Progenitor cell of endocrine pancreas (in vitro differentiated cells): ENCODE measurements around the gene PHOX2B. TPM values are rescaled to one million over a fixed set of nuclear protein-coding genes. Genes with fewer than 3 reads are reported as not detected.
A peak's percentile ranks its signal among the peaks of the same experiment; 100 is the strongest.
"Not testable (repeated sequence)": the region's sequence is repeated elsewhere in the genome, so short reads cannot be mapped to it uniquely, and the experiment has no call there.

Source experiments
- DNase-seq: peaks from one replicate; pipeline ENCODE4 v3.0.0; 2021; ENCODE audit warnings: low spot score; ENCODE audit not compliant: unreplicated experiment
- H3K27ac Mint-ChIP-seq: 2 replicates; pipeline ENCODE4 v1.8.0; 2021; ENCODE audit warnings: mild to moderate bottlenecking, moderate library complexity, mixed read lengths
- H3K27me3 Mint-ChIP-seq: 2 replicates; pipeline ENCODE4 v1.8.0; 2021; ENCODE audit warnings: mixed read lengths
- H3K36me3 Mint-ChIP-seq: 2 replicates; pipeline ENCODE4 v1.8.0; 2022; ENCODE audit warnings: mixed read lengths; ENCODE audit not compliant: insufficient read depth
- H3K4me1 Mint-ChIP-seq: 2 replicates; pipeline ENCODE4 v1.8.0; 2021; ENCODE audit warnings: low read depth, mixed read lengths
- H3K4me3 Mint-ChIP-seq: 2 replicates; pipeline ENCODE4 v1.8.0; 2021; ENCODE audit warnings: low read depth, mild to moderate bottlenecking, moderate library complexity, mixed read lengths
- H3K9me3 Mint-ChIP-seq: 2 replicates; pipeline ENCODE4 v1.8.0; 2021; ENCODE audit warnings: low read depth, mixed read lengths
- total RNA-seq: library from RNA; stranded (reverse); gene quantifications from 2 replicates; pipeline ENCODE4 v1.2.1, GENCODE V29; 2021
- TF ChIP-seq, protein P1 (sequence below): fragments of 200-600 bp; sonication (generic); IDR thresholded peaks from one replicate; pipeline ENCODE4 v1.5.0; 2021; ENCODE audit warnings: antibody characterized with exemption, mild to moderate bottlenecking; ENCODE audit not compliant: unreplicated experiment

The PHOX2B gene
- total RNA-seq, 1 donor from 2014 or later, result not detected

DNA sequence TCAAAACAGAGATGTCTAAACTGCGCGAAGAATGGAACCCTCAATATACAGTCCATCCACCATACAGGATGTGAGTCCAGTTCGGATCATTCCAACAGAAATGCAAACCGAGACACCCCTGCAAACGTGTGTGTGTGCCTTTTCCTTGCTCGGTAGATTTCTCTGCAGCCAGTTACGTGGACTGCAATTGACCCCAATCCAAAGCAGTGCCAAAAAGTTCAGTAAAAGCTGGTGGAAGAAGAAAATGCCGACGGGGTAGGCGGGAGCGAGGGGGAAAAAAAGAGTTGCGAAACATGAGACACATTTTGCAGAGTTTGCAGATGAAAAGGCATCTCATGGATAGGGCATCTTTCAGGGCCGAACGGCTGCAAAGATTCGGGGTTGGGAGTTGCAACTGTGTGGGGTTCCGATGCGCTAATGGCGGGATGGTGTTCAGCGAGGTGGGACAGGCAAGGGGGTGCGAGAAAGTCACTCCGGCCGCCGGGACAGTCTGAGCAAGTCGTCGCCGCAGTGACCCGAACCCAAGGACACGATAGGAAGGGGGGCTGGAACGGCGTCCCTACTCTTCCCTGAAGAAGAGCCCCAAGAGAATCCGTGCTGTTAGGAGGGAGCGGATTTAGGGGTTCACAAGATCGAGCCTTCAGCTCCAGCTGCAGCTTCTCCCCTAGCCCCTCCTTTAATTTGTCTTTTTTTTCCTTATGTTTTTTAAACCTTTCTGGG is 3.8 kb downstream of the PHOX2B start:
- TF ChIP-seq, protein P1, sequence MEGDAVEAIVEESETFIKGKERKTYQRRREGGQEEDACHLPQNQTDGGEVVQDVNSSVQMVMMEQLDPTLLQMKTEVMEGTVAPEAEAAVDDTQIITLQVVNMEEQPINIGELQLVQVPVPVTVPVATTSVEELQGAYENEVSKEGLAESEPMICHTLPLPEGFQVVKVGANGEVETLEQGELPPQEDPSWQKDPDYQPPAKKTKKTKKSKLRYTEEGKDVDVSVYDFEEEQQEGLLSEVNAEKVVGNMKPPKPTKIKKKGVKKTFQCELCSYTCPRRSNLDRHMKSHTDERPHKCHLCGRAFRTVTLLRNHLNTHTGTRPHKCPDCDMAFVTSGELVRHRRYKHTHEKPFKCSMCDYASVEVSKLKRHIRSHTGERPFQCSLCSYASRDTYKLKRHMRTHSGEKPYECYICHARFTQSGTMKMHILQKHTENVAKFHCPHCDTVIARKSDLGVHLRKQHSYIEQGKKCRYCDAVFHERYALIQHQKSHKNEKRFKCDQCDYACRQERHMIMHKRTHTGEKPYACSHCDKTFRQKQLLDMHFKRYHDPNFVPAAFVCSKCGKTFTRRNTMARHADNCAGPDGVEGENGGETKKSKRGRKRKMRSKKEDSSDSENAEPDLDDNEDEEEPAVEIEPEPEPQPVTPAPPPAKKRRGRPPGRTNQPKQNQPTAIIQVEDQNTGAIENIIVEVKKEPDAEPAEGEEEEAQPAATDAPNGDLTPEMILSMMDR, result no peak
- Mint-ChIP-seq H3K4me1 (peaks cover 3% of the 10 kb centered on the region), H3K4me3 (no peak overlapping the region), H3K27ac (peak overlapping the region; percentile 23), H3K36me3 (no peaks in the 10 kb centered on the region), H3K9me3 (no peaks in the 10 kb centered on the region), H3K27me3 (peaks cover 96% of the 10 kb centered on the region)
- no peak for DNase-seq

DNA sequence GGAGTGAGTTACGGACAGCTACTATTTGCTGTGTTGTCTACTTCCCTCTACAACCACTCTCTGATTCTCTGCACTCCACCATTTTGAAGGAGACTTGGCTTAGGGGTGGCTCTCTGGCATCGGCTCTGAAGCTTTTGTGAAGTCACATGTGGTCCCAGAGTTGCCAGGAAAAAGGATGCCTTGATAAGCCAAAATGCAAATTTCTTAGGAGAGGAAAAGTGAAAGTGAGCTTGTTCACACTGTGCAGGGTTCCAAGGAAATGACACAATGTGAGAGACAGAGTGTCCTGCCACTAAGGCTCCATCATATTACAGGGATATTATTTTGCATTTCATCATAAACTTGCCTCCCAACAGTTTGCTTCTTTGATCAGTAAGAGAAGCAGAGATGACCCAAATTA is 7.2 kb downstream of the PHOX2B start:
- H3K9me3 Mint-ChIP-seq, result no peaks in the 10 kb centered on the region
- DNase-seq, result no peak
- no peaks in the 10 kb centered on the region for H3K36me3 Mint-ChIP-seq
- no peak overlapping the region for H3K4me3 Mint-ChIP-seq
- H3K27ac Mint-ChIP-seq, result no peak overlapping the region
- TF ChIP-seq, protein P1, result no peak
- peaks cover 83% of the 10 kb centered on the region for H3K27me3 Mint-ChIP-seq
- peaks cover 1% of the 10 kb centered on the region for H3K4me1 Mint-ChIP-seq

DNA sequence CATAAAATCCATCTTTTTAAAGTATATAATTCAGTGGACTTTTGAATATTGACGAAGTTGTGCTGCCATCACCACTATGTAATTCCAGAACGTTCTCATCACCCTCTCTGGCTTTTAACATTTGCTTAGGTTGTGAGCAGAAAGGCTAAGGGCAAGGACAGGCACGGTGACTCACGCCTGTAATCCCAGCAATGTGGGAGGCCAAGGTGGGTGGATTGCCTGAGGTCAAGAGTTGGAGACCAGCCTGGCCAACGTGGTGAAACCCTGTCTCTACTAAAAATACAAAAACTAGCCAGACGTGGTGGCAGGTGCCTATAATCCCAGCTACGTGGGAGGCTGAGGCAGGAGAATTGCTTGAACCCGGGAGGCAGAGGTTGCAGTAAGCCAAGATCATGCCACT is 11.0 kb downstream of the PHOX2B start:
- not testable (repeated sequence) for H3K9me3 Mint-ChIP-seq, H3K36me3 Mint-ChIP-seq, H3K27ac Mint-ChIP-seq, H3K4me1 Mint-ChIP-seq, DNase-seq, H3K4me3 Mint-ChIP-seq
- peaks cover 78% of the 10 kb centered on the region for H3K27me3 Mint-ChIP-seq

DNA sequence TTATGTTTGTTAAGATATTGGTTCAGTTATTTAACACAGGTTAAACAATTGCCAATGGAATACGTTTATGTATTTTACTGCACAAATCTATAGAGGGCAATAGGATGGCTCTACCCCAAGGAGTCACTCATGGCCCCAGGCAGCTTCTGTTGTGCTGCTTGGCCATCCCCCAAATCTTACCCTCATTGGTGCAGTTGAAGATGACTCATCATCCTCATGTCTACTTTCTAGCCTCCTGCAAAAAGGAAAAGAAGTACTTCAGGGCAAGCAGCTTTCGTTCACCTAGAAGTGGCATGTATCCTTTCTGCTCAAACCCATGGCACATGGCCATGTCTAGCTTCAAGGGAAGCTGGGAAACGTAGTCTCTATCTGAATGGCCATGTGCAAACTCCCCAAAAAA is 14.2 kb downstream of the PHOX2B start:
- DNase-seq, result no peak
- H3K36me3 Mint-ChIP-seq, result no peaks in the 10 kb centered on the region
- H3K4me3 Mint-ChIP-seq, result no peak overlapping the region
- TF ChIP-seq, protein P1, result no peak
- peaks cover 74% of the 10 kb centered on the region for H3K27me3 Mint-ChIP-seq
- H3K27ac Mint-ChIP-seq, result no peak overlapping the region
- H3K9me3 Mint-ChIP-seq, result no peaks in the 10 kb centered on the region
- H3K4me1 Mint-ChIP-seq, result peaks cover 3% of the 10 kb centered on the region

DNA sequence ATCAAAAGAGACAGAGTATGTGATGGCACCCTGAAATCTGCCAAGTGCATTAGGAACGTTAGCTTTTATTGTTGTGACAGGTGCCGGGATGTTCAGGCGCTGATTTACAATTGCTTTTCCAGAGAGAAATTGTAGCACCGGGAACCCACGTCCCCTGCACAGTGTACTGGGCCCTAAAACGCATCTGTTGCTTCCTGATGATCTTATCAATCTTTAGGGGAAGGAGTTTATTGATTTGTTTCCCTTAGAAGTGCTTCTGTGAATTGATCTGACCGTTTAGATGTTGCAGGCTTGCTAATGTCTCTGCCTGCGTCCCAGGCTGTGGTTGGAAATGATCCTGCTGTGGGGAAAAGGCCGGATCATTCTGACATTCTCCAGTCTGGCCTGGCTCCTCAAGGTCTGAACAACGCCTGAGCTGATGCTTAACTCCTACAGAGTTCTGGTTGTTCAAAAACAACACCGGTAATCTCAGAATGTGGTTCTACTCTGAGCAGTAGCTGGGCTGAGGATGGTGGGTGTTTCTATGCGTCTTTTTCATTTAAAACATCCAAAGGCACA is 16.9 kb downstream of the PHOX2B start:
- Mint-ChIP-seq H3K4me1 (peaks cover 3% of the 10 kb centered on the region), H3K9me3 (no peaks in the 10 kb centered on the region), H3K27me3 (peaks cover 82% of the 10 kb centered on the region), H3K27ac (no peak overlapping the region), H3K36me3 (no peaks in the 10 kb centered on the region), H3K4me3 (no peak overlapping the region)
- TF ChIP-seq, protein P1, result no peak
- no peak for DNase-seq

DNA sequence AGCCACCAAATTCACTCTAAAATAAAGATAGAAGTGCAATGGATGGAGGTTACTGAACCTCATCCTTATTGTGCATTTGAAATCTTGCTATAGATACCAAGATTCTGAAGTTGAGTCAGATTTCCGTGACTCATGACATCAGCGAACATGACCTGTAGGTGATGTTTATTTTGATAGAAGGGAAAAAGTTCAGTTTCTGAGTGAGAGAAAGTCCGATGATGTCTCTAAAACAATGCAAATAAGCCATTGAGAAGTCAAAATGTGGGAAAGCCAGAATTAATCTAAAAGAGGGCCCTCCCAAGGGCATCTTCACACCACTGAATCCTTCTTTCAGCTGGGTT is 20.0 kb downstream of the PHOX2B start:
- Mint-ChIP-seq H3K4me1 (peaks cover 3% of the 10 kb centered on the region), H3K27ac (no peak overlapping the region), H3K27me3 (peaks cover 80% of the 10 kb centered on the region), H3K4me3 (no peak overlapping the region), H3K9me3 (peaks cover 6% of the 10 kb centered on the region), H3K36me3 (no peaks in the 10 kb centered on the region)
- TF ChIP-seq, protein P1, result no peak
- DNase-seq, result no peak
